Pulmonary artery endothelial cell (primary cell): ENCODE measurements around the gene HFM1. TPM values are rescaled to one million over a fixed set of nuclear protein-coding genes. Genes with fewer than 3 reads are reported as not detected.
"Not testable (repeated sequence)": the region's sequence is repeated elsewhere in the genome, so short reads cannot be mapped to it uniquely, and the experiment has no call there.

ENCODE experiments used
- DNase-seq: peaks from one replicate; pipeline ENCODE4 v3.0.0-alpha.2; 2011; ENCODE audit warnings: low read depth, low spot score
- total RNA-seq: library from RNA; depleted of rRNA; stranded (reverse); fragments of >200 nt; gene quantifications from 2 replicates; pipeline ENCODE4 v1.2.3, GENCODE V29; 2014

Gene HFM1, protein sequence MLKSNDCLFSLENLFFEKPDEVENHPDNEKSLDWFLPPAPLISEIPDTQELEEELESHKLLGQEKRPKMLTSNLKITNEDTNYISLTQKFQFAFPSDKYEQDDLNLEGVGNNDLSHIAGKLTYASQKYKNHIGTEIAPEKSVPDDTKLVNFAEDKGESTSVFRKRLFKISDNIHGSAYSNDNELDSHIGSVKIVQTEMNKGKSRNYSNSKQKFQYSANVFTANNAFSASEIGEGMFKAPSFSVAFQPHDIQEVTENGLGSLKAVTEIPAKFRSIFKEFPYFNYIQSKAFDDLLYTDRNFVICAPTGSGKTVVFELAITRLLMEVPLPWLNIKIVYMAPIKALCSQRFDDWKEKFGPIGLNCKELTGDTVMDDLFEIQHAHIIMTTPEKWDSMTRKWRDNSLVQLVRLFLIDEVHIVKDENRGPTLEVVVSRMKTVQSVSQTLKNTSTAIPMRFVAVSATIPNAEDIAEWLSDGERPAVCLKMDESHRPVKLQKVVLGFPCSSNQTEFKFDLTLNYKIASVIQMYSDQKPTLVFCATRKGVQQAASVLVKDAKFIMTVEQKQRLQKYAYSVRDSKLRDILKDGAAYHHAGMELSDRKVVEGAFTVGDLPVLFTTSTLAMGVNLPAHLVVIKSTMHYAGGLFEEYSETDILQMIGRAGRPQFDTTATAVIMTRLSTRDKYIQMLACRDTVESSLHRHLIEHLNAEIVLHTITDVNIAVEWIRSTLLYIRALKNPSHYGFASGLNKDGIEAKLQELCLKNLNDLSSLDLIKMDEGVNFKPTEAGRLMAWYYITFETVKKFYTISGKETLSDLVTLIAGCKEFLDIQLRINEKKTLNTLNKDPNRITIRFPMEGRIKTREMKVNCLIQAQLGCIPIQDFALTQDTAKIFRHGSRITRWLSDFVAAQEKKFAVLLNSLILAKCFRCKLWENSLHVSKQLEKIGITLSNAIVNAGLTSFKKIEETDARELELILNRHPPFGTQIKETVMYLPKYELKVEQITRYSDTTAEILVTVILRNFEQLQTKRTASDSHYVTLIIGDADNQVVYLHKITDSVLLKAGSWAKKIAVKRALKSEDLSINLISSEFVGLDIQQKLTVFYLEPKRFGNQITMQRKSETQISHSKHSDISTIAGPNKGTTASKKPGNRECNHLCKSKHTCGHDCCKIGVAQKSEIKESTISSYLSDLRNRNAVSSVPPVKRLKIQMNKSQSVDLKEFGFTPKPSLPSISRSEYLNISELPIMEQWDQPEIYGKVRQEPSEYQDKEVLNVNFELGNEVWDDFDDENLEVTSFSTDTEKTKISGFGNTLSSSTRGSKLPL (N-terminal part only)
- total RNA-seq = 0.07 TPM in 2 replicates

DNA sequence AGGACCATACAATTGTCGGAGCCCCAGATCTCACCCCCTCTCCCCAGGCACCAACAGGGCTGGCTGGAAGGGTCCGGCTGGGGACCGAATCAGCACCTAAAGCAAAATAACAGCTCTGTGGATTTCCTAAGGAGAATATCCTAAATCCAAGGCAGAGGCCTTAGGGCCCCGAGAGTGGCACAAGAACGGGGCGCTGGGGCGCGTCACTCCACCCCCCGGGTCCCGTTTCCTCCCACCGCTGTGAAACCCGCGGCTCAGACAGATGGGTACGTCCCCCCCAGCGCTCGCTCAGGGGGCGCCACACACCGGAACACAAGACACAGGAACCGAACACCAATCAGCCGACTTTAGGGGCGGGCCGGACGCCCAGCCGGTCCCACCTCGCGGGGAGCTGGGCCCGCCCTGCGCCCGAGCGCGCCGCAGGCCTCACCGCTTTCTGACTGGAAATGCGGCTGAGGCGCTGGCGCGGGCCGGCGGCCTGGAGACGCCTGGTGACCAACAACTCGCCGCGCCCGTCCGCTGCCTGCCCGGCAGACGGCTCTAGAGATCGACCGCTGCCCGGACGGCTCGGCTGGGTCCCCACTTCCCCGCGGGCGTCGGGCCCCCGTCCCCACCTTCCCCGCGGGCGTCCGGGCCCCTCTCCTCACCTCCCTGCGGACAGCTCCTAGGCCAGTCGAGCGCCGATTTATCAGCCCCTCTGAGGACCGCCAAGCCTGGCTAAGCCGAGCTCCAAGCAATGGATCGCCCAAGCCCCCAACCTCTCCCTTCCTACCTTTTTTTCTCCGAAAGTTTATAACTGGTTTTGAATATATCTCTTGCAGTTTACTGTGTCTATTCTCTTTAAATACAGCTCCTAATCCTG, at the start of gene HFM1:
Gene HFM1 (minus strand): TSS at position 687 of the 862 bp plus-strand sequence. CDS start 3,755 bp downstream, outside the sequence.
- no peak for DNase-seq

DNA sequence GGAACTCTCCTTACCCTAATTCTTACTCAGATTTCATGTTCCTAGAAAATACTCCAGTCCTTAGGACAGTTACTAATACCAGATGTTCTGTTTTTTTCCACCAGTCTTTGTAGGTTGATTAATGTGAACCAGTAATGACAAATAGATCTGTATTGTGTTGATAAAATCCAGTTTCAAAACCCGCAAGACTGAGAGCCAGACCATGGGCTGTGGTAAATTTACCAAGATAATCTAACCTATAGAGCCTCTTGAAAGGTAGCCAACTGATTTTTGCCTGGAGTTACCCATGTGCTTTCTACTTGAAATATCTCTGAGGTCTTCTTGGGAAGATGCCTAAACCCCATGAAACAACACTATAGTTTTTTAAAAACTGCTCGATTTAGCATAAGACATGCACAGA, 49.5 kb upstream of the HFM1 start:
- no peak for DNase-seq

DNA sequence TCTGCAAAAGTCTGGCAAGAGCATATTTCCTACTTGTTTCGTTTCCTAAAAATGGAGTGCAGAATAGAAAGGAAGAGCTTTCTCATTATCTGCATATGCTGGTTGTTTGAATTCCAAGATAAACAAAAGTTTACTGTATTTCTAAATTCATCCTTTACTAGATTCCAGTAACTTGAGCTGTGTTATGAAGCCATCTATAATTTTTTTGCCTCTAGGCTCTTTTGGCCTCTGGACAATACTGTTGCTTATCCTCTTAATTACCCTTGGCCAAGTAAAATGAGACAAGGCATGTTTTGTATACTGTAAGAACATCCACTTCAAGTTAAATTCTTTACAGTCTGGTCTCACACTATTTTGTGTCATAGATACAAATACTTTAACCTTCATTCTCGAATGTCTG, 45.6 kb upstream of the HFM1 start:
- no peak for DNase-seq

DNA sequence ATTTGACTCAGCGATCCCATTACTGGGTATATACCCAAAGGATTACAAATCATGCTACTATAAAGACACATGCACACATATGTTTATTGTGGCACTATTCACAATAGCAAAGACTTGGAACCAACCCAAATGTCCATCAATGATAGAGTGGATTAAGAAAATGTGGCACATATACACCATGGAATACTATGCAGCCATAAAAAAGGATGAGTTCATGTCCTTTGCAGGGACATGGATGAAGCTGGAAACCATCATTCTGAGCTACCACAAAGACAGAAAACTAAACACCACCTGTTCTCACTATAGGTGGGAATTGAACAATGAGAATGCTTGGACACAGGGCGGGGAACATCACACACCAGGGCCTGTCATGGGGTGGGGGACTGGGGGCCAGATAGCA, 43.1 kb upstream of the HFM1 start:
- not testable (repeated sequence) for DNase-seq

DNA sequence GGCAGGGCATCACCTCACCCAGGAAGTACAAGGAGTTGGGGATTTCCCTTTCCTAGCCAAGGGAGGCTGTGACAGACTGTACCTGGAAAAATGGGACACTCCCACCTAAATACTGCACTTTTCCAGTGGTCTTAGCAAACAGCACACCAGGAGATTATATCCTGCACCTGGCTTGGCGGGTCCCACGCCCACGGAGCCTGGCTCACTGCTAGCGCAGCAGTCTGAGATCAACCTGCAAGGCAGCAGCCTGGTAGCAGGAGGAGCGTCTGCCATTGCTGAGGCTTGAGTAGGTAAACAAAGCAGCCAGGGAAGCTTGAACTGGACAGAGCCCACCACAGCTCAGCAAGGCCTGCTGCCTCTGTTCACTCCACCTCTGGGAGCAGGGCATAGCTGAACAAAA, 37.3 kb upstream of the HFM1 start:
- not testable (repeated sequence) for DNase-seq

DNA sequence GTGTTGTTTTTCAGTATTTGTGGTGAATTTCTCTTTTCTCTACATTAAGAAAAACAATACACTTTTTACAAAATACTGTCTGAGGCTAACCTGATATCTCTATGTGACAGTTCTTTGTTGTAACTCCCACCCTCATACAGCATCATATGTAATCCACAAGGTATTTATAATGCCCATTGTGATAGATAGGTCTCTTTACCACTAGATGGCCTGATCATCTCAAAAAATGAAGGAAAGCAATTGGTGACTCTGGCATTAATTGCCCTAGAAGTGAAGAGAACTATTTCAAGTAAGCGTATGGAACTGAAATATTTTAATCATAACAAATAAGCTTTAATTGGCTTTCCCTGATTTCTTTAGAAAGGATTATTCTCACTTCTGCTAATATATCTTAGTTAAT, 36.2 kb upstream of the HFM1 start:
- DNase-seq = no peak

DNA sequence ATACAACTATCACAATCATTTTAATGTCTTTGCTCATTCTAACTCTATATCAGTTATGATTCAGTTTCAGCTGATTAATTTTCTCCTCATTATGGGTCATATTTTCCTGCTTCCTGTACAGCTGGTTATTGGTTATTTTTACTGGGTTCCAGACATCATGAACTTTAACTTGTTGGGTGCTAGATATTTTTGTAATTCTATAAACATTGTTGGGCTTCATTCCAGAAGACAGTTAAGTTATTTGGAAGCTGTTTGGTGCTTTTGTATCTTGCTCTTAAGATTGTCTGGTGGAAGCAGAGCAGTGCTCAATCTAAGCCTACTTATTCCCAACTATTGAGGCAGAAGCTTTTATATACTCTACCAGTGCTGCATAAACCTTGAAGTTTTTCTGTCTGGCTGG, 34.4 kb upstream of the HFM1 start:
- no peak for DNase-seq

DNA sequence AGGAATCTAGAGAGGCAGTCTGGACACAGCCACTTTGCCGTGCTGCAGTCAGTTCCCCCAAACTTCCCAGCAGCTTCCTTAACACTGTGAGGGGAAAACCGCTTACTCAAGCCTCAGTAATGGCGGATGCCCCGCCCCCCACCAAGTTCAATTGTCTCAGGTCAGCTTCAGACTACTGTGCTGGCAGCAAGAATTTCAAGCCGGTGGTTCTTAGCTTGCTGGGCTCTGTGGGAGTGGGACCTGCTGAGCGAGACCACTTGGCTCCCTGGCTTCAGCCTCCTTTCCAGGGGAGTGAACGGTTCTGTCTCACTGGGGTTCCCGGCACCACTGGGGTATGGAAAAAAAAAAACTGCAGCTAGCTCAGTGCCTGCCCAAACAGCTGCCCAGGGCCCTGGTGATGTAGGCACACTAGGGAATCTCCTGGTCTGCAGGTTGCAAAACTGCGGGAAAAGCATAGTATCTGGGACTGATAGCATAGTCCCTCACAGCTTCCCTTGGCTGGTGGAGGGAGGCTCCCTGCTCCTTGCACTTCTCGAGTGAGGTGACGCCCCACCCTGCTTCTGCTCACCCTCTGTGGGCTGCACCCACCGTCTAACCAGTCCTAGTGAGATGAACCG, 23.7 kb upstream of the HFM1 start:
- DNase-seq = no peak

DNA sequence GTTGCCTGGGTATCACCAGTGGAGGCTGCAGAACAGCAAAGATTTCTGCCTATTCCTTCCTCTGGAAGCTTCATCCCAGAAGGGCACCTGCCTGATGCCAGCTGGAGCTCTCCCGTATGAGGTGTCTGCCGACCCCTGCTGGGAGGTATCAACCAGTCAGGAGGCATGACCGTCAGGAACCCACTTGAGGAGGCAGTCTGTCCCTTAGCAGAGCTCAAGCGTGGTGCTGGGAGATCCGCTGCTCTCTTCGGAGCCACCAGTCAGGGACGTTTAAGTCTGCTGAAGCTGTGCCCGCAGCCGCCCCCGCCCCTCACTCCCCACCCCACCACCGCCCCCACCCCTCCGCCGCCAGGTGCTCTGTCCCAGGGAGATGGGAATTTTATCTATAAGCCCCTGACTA, 23.1 kb upstream of the HFM1 start:
- DNase-seq = no peak

DNA sequence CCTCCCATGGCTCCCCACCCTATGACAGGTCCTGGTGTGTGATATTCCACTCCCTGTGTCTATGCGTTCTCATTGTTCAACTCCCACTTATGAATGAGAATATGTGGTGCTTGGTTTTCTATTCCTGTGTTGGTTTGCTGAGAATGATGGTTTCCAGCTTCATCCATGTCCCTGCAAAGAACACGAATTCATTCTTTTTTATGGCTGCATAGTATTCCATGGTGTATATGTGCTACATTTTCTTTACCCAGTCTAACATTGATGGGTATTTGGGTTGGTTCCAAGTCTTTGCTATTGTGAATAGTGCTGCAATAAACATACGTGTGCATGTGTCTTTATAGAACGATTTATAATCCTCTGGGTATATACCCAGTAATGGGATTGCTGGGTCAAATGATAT, 17.9 kb upstream of the HFM1 start:
- DNase-seq = not testable (repeated sequence)

DNA sequence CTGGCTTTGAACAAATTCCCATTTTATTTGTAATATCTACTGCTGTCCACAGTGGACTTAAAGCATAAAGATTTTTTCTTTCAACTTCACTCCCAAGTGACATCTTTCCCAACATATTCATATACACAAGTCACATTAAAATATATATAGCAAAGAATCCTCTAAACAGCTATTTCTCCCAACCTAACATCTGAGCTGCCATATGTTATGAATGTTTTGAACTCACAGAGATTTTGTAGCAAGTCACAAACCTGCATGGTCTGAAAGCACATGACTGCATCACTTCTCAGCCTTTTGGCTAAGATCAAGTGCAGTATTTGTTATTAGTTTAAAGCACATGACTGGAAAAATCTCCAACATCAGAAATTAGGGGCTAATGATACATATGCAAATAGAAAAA, 7.7 kb upstream of the HFM1 start:
- no peak for DNase-seq

DNA sequence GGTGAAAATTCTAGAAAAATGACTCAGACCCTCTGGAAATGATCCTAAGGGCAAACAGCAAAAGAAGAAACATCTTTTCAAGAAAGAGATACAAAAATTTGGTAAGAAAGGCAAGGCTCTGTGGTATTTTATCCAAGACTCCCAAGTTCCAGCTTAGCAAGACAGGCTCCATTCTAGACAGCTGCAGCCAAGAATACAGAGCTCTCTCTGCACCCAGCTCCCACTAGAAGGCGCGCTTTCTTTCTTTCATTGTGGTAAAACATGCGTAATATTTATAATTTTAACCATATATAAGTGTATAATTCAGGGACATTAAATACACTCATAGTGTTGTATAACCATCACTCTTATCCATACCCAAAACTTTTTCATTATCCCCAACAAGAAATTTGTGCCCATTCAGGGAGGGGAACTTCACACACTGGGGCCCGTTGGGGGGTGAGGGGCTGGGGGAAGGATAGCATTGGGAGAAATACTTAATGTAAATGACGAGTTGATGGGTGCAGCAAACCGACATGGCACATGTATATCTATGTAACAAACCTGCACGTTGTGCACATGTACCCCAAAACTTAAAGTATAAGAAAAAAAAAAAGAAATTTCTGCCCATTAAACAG, 2.2 kb upstream of the HFM1 start:
- DNase-seq = no peak

DNA sequence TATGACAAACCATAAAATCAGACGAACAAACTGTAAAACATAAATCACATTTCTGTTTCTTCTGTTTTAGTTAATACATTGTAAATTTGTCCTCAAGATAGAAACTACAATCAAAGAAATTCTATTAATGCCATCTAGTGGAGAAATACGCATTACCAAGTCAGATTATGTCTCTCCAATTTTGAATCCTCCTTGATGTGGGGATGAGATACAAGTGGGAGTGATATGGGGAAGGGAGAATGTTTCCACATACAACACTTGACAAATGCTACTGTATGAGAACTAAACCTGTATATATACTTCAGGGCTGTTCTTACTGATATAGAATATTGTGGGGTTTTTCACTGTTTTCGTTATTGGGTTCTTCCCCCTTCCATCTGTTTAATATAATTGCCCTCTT, 2.6 kb downstream of the HFM1 start:
- DNase-seq = no peak

DNA sequence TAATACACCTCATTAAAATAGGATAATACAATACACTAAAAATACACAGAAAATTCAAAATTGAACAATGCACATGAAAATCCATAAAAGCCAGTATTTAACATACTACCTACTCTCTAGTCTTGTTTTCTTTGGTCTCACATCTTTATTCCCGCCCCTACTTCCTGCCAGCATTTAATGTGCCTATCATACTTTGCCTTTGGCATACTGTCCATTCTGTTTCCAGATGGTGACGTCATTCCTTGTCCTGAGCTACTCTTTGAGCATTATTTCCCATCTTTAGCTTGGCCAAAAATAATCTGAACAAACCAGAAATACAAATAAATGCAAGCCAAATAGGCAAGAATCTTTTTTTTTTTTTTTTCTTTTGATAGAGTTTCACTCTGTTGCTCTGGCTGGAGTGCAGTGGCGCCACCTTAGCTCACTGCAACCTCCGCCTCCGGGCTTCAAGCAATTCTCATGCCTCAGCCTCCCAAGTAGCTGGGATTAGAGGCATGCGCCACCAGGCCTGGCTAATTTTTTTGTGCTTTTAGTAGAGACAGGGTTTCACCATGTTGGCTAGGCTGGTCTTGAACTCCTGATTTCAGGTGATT, 4.4 kb downstream of the HFM1 start:
- DNase-seq = no peak

DNA sequence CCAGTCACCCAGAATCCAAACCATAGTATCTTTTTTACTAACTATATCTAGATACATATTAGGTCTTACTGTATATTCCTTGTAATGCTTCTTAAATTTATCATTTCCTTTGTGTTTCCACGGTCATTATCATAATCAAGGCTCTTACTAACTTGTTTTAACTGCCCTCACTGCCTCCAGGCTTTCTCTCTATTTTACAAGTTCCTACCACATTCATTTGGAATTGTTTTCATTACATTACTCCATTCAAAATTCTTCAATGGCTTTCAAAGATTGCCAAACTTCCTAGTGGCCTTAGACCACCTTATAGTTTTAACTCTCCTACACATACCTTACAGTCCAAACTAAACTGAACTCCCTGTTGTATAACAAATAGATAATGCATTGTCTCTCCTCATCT, 6.3 kb downstream of the HFM1 start:
- no peak for DNase-seq

DNA sequence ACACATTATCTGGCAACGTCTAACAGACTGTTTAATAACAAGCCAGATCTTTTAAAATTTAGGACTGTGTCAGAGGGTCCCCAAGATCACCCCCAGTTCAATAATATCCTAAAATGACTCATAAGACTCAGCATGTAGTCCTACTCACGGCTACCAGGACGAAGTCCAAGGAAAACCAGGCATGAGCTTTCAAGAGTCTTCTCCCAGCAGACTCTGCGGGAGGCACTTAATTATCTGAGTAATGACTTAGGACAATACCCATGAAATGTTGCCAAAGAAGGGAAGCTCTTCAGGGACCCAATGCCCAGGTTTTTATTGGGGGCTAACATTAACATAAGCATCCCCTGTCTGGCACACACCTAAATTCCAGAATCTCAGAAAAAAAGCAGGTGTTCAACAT, 7.0 kb downstream of the HFM1 start:
- DNase-seq = no peak

DNA sequence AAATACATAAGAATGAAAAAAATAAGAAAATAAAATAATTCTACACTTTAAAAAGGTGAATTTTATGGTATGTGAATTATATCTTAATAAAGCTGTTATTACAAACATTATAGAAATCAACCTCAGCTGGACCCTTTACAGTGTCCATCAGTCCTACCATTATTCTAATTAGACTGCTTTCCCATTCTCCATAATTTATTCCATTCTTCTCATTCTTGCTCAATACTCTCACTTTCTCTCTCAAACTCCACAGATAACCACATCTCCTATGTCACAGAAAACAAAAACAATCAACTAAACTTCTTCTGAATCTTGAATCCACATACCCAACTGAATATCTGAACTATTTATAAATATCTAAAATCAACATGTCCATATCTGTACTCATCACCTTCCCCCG, 11.6 kb downstream of the HFM1 start:
- no peak for DNase-seq

DNA sequence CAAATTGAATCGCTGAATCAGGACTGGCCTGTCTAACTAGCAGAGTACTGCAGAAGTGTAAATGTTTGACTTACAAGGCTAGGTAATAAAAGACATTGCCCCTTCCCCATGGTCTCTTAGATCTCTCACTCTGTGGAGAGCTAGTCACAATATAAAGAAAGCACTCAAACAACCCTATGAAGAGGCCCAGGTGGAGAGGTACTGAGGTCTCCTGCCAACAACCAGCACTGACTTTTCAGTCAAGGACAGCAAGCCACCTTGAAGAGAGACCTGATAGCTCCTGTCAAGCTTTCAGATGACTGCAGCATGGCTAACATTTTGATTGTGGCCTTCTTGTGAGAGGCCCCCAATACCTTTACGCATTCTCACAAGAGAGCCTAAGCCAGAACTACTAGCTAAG, 18.5 kb downstream of the HFM1 start:
- no peak for DNase-seq

DNA sequence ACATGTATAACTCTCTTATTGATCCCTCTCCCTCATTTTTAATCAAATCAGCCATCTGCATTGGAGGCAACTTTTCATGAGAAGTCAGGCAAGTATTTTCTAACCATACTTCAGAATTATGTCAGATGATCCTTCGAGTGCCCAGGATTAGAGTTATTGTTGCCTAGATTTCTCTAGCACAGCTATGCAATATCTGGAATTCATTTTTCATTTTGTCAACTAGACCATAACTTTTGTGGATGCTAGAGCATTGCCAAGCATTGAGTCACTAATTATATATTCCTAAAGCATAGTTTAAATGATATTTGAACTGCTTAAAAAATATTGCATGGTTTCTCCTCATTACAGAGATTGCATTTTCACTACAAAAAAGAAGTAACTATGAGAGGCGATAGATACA, 21.2 kb downstream of the HFM1 start:
- DNase-seq = no peak
